HL-60 (cell line): ENCODE measurements around the gene CYB561A3.

ENCODE experiments used
- DNase-seq, 2 experiments: peaks; one replicate each; pipeline ENCODE4 v3.0.0-alpha.2; 2010 to 2020; ENCODE audit warnings: low read depth in 1 of 2, low spot score in 1 of 2
- H3K27ac ChIP-seq: fragments of 250-450 bp; sonication (Bioruptor Pico); replicated peaks from 2 replicates; pipeline ENCODE4 v1.5.1; 2020; ENCODE audit warnings: mild to moderate bottlenecking, moderate library complexity
- H3K27me3 ChIP-seq: fragments of 250-450 bp; sonication (Bioruptor Pico); 2 replicates; pipeline ENCODE4 v1.5.1; 2021; ENCODE audit warnings: mild to moderate bottlenecking, moderate library complexity; ENCODE audit not compliant: insufficient read depth, poor library complexity, severe bottlenecking
- H3K4me3 ChIP-seq: replicated peaks from 2 replicates; pipeline ENCODE4 v1.5.1; 2011; ENCODE audit warnings: mild to moderate bottlenecking, control low read depth, low read length; ENCODE audit not compliant: insufficient read depth
- GABPA ChIP-seq: IDR thresholded peaks from 2 replicates; pipeline ENCODE4 v1.6.1; 2012; ENCODE audit warnings: low read depth
- POLR2AphosphoS5 ChIP-seq: IDR thresholded peaks from 2 replicates; pipeline ENCODE4 v1.6.1; 2012; ENCODE audit warnings: low read depth
- SPI1 ChIP-seq: IDR thresholded peaks from 2 replicates; pipeline ENCODE4 v1.6.1; 2012; ENCODE audit warnings: low read depth, mild to moderate bottlenecking, borderline replicate concordance
- TF ChIP-seq, protein P1 (sequence below): IDR thresholded peaks from one replicate; pipeline ENCODE4 v1.5.1; 2011; ENCODE audit warnings: low read length, control low read depth, inconsistent platforms; ENCODE audit not compliant: insufficient read depth
- TF ChIP-seq, protein P2 (sequence below): IDR thresholded peaks from 2 replicates; pipeline ENCODE4 v1.6.1; 2012; ENCODE audit warnings: low read depth; ENCODE audit not compliant: insufficient replicate concordance

Gene CYB561A3

GRCh38 chr11:61325649-61326414 is 35.9 kb downstream of the CYB561A3 start:
- TF ChIP-seq, protein P1, sequence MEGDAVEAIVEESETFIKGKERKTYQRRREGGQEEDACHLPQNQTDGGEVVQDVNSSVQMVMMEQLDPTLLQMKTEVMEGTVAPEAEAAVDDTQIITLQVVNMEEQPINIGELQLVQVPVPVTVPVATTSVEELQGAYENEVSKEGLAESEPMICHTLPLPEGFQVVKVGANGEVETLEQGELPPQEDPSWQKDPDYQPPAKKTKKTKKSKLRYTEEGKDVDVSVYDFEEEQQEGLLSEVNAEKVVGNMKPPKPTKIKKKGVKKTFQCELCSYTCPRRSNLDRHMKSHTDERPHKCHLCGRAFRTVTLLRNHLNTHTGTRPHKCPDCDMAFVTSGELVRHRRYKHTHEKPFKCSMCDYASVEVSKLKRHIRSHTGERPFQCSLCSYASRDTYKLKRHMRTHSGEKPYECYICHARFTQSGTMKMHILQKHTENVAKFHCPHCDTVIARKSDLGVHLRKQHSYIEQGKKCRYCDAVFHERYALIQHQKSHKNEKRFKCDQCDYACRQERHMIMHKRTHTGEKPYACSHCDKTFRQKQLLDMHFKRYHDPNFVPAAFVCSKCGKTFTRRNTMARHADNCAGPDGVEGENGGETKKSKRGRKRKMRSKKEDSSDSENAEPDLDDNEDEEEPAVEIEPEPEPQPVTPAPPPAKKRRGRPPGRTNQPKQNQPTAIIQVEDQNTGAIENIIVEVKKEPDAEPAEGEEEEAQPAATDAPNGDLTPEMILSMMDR: no peak

GRCh38 chr11:61315260-61315659 is 46.4 kb downstream of the CYB561A3 start:
- Histone ChIP-seq H3K27ac (no peak overlapping the region), H3K27me3 (no peaks in the 10 kb centered on the region), H3K4me3 (no peak overlapping the region)
- TF ChIP-seq GABPA (no peak), POLR2AphosphoS5 (no peak), SPI1 (no peak)
- TF ChIP-seq, protein P1: no peak
- TF ChIP-seq, protein P2, sequence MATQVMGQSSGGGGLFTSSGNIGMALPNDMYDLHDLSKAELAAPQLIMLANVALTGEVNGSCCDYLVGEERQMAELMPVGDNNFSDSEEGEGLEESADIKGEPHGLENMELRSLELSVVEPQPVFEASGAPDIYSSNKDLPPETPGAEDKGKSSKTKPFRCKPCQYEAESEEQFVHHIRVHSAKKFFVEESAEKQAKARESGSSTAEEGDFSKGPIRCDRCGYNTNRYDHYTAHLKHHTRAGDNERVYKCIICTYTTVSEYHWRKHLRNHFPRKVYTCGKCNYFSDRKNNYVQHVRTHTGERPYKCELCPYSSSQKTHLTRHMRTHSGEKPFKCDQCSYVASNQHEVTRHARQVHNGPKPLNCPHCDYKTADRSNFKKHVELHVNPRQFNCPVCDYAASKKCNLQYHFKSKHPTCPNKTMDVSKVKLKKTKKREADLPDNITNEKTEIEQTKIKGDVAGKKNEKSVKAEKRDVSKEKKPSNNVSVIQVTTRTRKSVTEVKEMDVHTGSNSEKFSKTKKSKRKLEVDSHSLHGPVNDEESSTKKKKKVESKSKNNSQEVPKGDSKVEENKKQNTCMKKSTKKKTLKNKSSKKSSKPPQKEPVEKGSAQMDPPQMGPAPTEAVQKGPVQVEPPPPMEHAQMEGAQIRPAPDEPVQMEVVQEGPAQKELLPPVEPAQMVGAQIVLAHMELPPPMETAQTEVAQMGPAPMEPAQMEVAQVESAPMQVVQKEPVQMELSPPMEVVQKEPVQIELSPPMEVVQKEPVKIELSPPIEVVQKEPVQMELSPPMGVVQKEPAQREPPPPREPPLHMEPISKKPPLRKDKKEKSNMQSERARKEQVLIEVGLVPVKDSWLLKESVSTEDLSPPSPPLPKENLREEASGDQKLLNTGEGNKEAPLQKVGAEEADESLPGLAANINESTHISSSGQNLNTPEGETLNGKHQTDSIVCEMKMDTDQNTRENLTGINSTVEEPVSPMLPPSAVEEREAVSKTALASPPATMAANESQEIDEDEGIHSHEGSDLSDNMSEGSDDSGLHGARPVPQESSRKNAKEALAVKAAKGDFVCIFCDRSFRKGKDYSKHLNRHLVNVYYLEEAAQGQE: no peak
- no peak for DNase-seq

More at GRCh38 chr11:61325649-61326414, 35.9 kb downstream of the CYB561A3 start:
- no peak for DNase-seq
- H3K4me3 ChIP-seq: no peak overlapping the region
- H3K27me3 ChIP-seq: no peaks in the 10 kb centered on the region
- no peak overlapping the region for H3K27ac ChIP-seq

DNA sequence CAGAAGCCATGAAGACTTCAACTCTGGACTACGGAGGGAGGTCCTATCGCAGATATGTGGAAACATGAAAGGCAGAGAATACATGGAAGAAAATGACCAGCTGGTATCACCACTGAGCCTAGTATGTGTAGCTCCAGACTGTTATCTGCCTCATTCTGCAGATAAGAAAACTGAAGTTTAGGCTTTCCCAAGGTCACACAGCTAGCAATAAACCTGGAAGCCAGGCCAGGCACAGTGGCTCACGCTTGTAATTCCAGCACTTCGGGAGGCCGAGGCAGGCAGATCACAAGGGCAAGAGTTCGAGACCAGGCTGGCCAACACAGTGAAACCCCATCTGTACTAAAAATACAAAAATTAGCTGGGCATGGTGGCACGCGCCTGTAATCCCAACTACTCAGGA is 50.9 kb downstream of the CYB561A3 start:
- H3K27ac ChIP-seq: no peak overlapping the region
- no peaks in the 10 kb centered on the region for H3K27me3 ChIP-seq
- no peak overlapping the region for H3K4me3 ChIP-seq
- DNase-seq: no peak
- TF ChIP-seq GABPA: no peak
- TF ChIP-seq, protein P2: no peak

DNA sequence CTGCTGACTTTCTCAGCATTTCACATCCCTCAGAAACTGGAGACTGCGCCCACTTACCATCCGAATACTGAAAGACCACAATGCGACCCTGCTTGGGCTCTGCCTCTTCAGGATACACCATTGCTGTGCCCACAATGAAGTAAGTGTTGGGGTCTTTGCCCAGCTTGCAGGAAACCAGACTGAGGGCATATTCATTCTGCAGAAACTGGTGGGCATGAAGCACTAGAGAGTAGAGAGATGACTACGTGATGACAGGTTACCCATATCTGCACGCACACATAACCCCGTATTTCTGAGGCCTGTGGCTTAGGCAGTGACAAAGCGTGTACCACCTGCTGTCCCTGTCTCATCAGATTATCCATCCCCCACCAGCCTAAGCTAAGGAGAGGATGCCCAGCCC is 51.9 kb downstream of the CYB561A3 start:
- H3K4me3 ChIP-seq: no peak overlapping the region
- DNase-seq: no peak
- H3K27ac ChIP-seq: no peak overlapping the region
- no peaks in the 10 kb centered on the region for H3K27me3 ChIP-seq
- TF ChIP-seq SPI1 (no peak), GABPA (no peak), POLR2AphosphoS5 (no peak)
- TF ChIP-seq, protein P1: no peak
- TF ChIP-seq, protein P2: no peak
